Osteoblast (primary cell): ENCODE data around the gene ITSN2. TPM values are rescaled to one million over a fixed set of nuclear protein-coding genes. Genes with fewer than 3 reads are reported as not detected.
A peak's percentile ranks its signal among the peaks of the same experiment; 100 is the strongest.

Experiments used
- DNase-seq: peaks from one replicate; pipeline ENCODE4 v3.0.0; 2011; ENCODE audit warnings: low spot score, mixed read lengths; ENCODE audit not compliant: insufficient read length; ENCODE audit errors: missing footprints
- H2AFZ ChIP-seq: 2 replicates; pipeline ENCODE4 v1.6.0; 2011; ENCODE audit warnings: mild to moderate bottlenecking, low read length
- H3K27ac ChIP-seq: 2 replicates; pipeline ENCODE4 v1.5.1; 2011; ENCODE audit warnings: mild to moderate bottlenecking, low read depth, low read length, moderate library complexity
- H3K27me3 ChIP-seq: 2 replicates; pipeline ENCODE4 v1.6.0; 2012; ENCODE audit warnings: mild to moderate bottlenecking, control low read depth, inconsistent platforms, low read length, moderate library complexity; ENCODE audit not compliant: insufficient read depth
- H3K36me3 ChIP-seq: 2 replicates; pipeline ENCODE4 v1.5.1; 2011; ENCODE audit warnings: mild to moderate bottlenecking, low read length, control low read depth, moderate library complexity; ENCODE audit not compliant: insufficient read depth
- H3K4me1 ChIP-seq: 2 replicates; pipeline ENCODE4 v1.5.1; 2011; ENCODE audit warnings: mild to moderate bottlenecking, low read length, control low read depth, moderate library complexity; ENCODE audit not compliant: insufficient read depth
- H3K4me2 ChIP-seq: 2 replicates; pipeline ENCODE4 v1.6.0; 2011; ENCODE audit warnings: mild to moderate bottlenecking, low read length; ENCODE audit not compliant: insufficient read depth
- H3K4me3 ChIP-seq: fragments of 200-600 bp; sonication (generic); 3 replicates; pipeline ENCODE4 v1.5.1; 2012; ENCODE audit warnings: mild to moderate bottlenecking, low read length, inconsistent platforms; ENCODE audit not compliant: insufficient read depth
- H3K79me2 ChIP-seq: 2 replicates; pipeline ENCODE4 v1.6.0; 2012; ENCODE audit warnings: mild to moderate bottlenecking, low read length, control low read depth, inconsistent platforms; ENCODE audit not compliant: insufficient read depth
- H3K9me3 ChIP-seq: 2 replicates; pipeline ENCODE4 v1.5.1; 2011; ENCODE audit warnings: low read depth, low read length, control low read depth
- H4K20me1 ChIP-seq: 2 replicates; pipeline ENCODE4 v1.6.0; 2012; ENCODE audit warnings: mild to moderate bottlenecking, low read length, control low read depth; ENCODE audit not compliant: insufficient read depth
- total RNA-seq: library from RNA; depleted of rRNA; stranded (reverse); fragments of >200 nt; gene quantifications from 2 replicates; pipeline ENCODE4 v1.2.3, GENCODE V29; 2012
- TF ChIP-seq, protein P1 (sequence below): IDR thresholded peaks from 2 replicates; pipeline ENCODE4 v1.5.1; 2011; ENCODE audit warnings: mild to moderate bottlenecking, low read depth, low read length, moderate library complexity; ENCODE audit errors: extremely low read depth

Gene ITSN2
- total RNA-seq, 1 donor, result 33.7 TPM

GRCh38 chr2:24206242-24206641 lies 154.1 kb downstream of the ITSN2 start:
- no peak overlapping the region for H2AFZ ChIP-seq
- H3K4me3 ChIP-seq, result no peak overlapping the region
- H3K4me2 ChIP-seq, result no peak overlapping the region
- no peaks in the 10 kb centered on the region for H3K79me2 ChIP-seq
- H4K20me1 ChIP-seq, result no peaks in the 10 kb centered on the region
- DNase-seq, result peak; percentile 17
- TF ChIP-seq, protein P1, sequence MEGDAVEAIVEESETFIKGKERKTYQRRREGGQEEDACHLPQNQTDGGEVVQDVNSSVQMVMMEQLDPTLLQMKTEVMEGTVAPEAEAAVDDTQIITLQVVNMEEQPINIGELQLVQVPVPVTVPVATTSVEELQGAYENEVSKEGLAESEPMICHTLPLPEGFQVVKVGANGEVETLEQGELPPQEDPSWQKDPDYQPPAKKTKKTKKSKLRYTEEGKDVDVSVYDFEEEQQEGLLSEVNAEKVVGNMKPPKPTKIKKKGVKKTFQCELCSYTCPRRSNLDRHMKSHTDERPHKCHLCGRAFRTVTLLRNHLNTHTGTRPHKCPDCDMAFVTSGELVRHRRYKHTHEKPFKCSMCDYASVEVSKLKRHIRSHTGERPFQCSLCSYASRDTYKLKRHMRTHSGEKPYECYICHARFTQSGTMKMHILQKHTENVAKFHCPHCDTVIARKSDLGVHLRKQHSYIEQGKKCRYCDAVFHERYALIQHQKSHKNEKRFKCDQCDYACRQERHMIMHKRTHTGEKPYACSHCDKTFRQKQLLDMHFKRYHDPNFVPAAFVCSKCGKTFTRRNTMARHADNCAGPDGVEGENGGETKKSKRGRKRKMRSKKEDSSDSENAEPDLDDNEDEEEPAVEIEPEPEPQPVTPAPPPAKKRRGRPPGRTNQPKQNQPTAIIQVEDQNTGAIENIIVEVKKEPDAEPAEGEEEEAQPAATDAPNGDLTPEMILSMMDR, result no peak
- H3K4me1 ChIP-seq, result no peaks in the 10 kb centered on the region
- no peak overlapping the region for H3K27ac ChIP-seq
- H3K9me3 ChIP-seq, result no peaks in the 10 kb centered on the region
- H3K36me3 ChIP-seq, result peaks cover 15% of the 10 kb centered on the region
- H3K27me3 ChIP-seq, result no peaks in the 10 kb centered on the region

- Histone ChIP-seq H3K4me1 (no peaks in the 10 kb centered on the region), H3K36me3 (peaks cover 13% of the 10 kb centered on the region), H3K4me3 (no peak overlapping the region), H3K27me3 (no peaks in the 10 kb centered on the region), H3K79me2 (no peaks in the 10 kb centered on the region), H4K20me1 (no peaks in the 10 kb centered on the region), H3K4me2 (no peak overlapping the region), H3K9me3 (no peaks in the 10 kb centered on the region), H2AFZ (no peak overlapping the region), H3K27ac (no peak overlapping the region)
- TF ChIP-seq, protein P1, result no peak
- DNase-seq, result no peak
These were observed 155.2 kb downstream of the ITSN2 start for GRCh38 chr2:24205131-24205530.

DNA sequence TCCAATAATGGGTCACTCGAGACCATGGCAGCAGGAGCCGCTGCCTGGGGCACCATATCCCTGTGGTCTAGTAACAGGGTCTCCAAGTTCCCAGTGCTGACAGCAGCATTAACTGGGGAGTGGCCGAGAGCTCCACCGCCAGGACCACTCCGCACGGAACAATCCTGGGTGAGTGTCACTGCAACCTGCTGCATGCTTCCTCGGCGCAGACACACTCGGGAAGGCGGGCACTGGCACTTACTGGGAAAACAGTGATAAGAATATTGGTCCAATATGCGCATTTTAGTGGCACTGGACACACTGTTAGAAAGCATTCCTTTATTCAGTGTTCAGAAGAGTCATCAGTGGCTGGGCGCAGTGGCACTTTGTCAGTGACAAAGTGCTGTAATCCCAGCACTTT lies 155.8 kb downstream of the ITSN2 start:
- Histone ChIP-seq H3K27ac (no peak overlapping the region), H3K4me1 (no peaks in the 10 kb centered on the region), H3K36me3 (peaks cover 9% of the 10 kb centered on the region), H3K79me2 (no peaks in the 10 kb centered on the region), H3K27me3 (no peaks in the 10 kb centered on the region), H3K4me2 (no peak overlapping the region), H4K20me1 (no peaks in the 10 kb centered on the region), H2AFZ (no peak overlapping the region), H3K9me3 (no peaks in the 10 kb centered on the region), H3K4me3 (no peak overlapping the region)
- TF ChIP-seq, protein P1, result no peak
- no peak for DNase-seq

GRCh38 chr2:24203787-24204150 lies 156.6 kb downstream of the ITSN2 start:
- no peaks in the 10 kb centered on the region for H3K27me3 ChIP-seq
- TF ChIP-seq, protein P1, result no peak
- no peak for DNase-seq
- no peaks in the 10 kb centered on the region for H3K79me2 ChIP-seq
- H3K4me1 ChIP-seq, result no peaks in the 10 kb centered on the region
- H3K36me3 ChIP-seq, result peaks cover 9% of the 10 kb centered on the region
- H3K4me2 ChIP-seq, result no peak overlapping the region
- no peaks in the 10 kb centered on the region for H4K20me1 ChIP-seq
- H3K4me3 ChIP-seq, result no peak overlapping the region
- no peak overlapping the region for H2AFZ ChIP-seq
- H3K9me3 ChIP-seq, result no peaks in the 10 kb centered on the region
- H3K27ac ChIP-seq, result no peak overlapping the region
